HCT116 (cell line): ENCODE results near the gene FAM193A. TPM values are rescaled to one million over a fixed set of nuclear protein-coding genes. Genes with fewer than 3 reads are reported as not detected.

Experiments
- ATAC-seq: fragments of 200-7000 bp; cut with Tn5 transposase; 2 replicates; pipeline ENCODE4 v1.9.1; 2020; ENCODE audit warnings: mild to moderate bottlenecking, moderate library complexity
- BruUV-seq: library from RNA; stranded (reverse); fragments of 400-500 nt; replicated peaks from 2 replicates; lab custom pipeline; 2021; lab: Mats Ljungman, UMichigan
- CTCF ChIA-PET: fragments of 300-600 bp; sonication (Branson Sonifier 250); formaldehyde crosslinking; loops from one replicate; lab custom pipeline; 2021; ENCODE audit warnings: antibody characterized with exemption; lab: Charles Lee
- POLR2A ChIA-PET: fragments of 300-600, 350-600 bp; sonication (Branson Sonifier 250); formaldehyde crosslinking; loops from one replicate; lab custom pipeline; 2021; ENCODE audit warnings: antibody characterized with exemption; lab: Charles Lee
- RAD21 ChIA-PET, 2 experiments: fragments of 300-600 bp; sonication (Branson Sonifier 250); formaldehyde crosslinking; loops; one replicate each; lab custom pipeline; 2023; ENCODE audit warnings: low total read pairs in 2 of 2; ENCODE audit not compliant: uncharacterized antibody in 2 of 2, unreplicated experiment in 2 of 2, low non-redundant PET in 1 of 2; lab: Charles Lee
- DNase-seq: peaks from one replicate; pipeline ENCODE4 v3.0.0-alpha.2; 2010; ENCODE audit warnings: low read depth, low spot score
- H2AFZ ChIP-seq: fragments of 200-600 bp; shearing (Covaris generic), sonication (generic); 2 replicates; pipeline ENCODE4 v1.6.1; 2017; ENCODE audit warnings: low read depth, mixed run types, mixed read lengths, antibody characterized with exemption, low read length; ENCODE audit not compliant: poor library complexity, severe bottlenecking
- H3K27ac ChIP-seq: 2 replicates; pipeline ENCODE4 v1.5.1; 2012; ENCODE audit warnings: low read depth, low read length
- H3K27me3 ChIP-seq: fragments of 200-600 bp; sonication (generic); 2 replicates; pipeline ENCODE4 v1.6.1; 2016; ENCODE audit warnings: mixed run types, low read length, mixed read lengths; ENCODE audit not compliant: insufficient read depth
- H3K36me3 ChIP-seq, 2 experiments: fragments of 200-500 bp in 1 of 2; fragments of 200-600 bp in 1 of 2; sonication (Bioruptor generic) in 1 of 2; sonication (generic) in 1 of 2; 2 replicates each; pipeline versions ENCODE4 v1.5.1 to v1.6.1; 2014 to 2016; ENCODE audit warnings: low read length in 2 of 2, inconsistent platforms in 1 of 2, mixed read lengths in 1 of 2, mixed run types in 1 of 2; ENCODE audit not compliant: insufficient read depth in 2 of 2, control insufficient read depth in 1 of 2
- H3K4me1 ChIP-seq, 2 experiments: fragments of 200-600 bp in 1 of 2; sonication (generic) in 1 of 2; 2 replicates each; pipeline versions ENCODE4 v1.5.1 to v1.6.1; 2012 to 2017; ENCODE audit warnings: low read length in 2 of 2, inconsistent platforms in 1 of 2, mild to moderate bottlenecking in 1 of 2, mixed read lengths in 1 of 2, mixed run types in 1 of 2, moderate library complexity in 1 of 2; ENCODE audit not compliant: insufficient read depth in 2 of 2, control insufficient read depth in 1 of 2
- H3K4me2 ChIP-seq: fragments of 200-600 bp; sonication (generic); 2 replicates; pipeline ENCODE4 v1.6.1; 2017; ENCODE audit warnings: mixed run types, low read length, mixed read lengths
- H3K4me3 ChIP-seq, 2 experiments: fragments of 200-600 bp in 1 of 2; sonication (generic) in 1 of 2; replicated peaks in 1 of 2; 2 replicates each; pipeline ENCODE4 v1.5.1; 2011 to 2016; ENCODE audit warnings: low read length in 2 of 2, control low read depth in 1 of 2, low read depth in 1 of 2, mild to moderate bottlenecking in 1 of 2, mixed read lengths in 1 of 2, mixed run types in 1 of 2
- H3K79me2 ChIP-seq: fragments of 200-600 bp; sonication (generic); 2 replicates; pipeline ENCODE4 v1.6.1; 2017; ENCODE audit warnings: mild to moderate bottlenecking, mixed run types, low read length, moderate library complexity, mixed read lengths; ENCODE audit not compliant: insufficient read depth
- H3K9ac ChIP-seq: fragments of 200-600 bp; sonication (generic); 2 replicates; pipeline ENCODE4 v1.6.1; 2016; ENCODE audit warnings: low read length, mixed read lengths
- H3K9me2 ChIP-seq: fragments of 200-600 bp; sonication (generic), shearing (Covaris generic); 2 replicates; pipeline ENCODE4 v1.6.1; 2017; ENCODE audit warnings: mixed run types, mild to moderate bottlenecking, moderate library complexity; ENCODE audit not compliant: insufficient read depth
- H3K9me3 ChIP-seq, 2 experiments: fragments of 200-500 bp in 1 of 2; fragments of 200-600 bp in 1 of 2; sonication (Bioruptor generic) in 1 of 2; sonication (generic) in 1 of 2; 2 replicates each; pipeline ENCODE4 v1.6.1; 2014 to 2017; ENCODE audit warnings: low read length in 2 of 2, mixed read lengths in 2 of 2, inconsistent platforms in 1 of 2, low read depth in 1 of 2, mild to moderate bottlenecking in 1 of 2, mixed run types in 1 of 2, moderate library complexity in 1 of 2; ENCODE audit not compliant: control insufficient read depth in 1 of 2, insufficient read depth in 1 of 2
- H4K20me1 ChIP-seq: fragments of 200-600 bp; sonication (generic), shearing (Covaris generic); 2 replicates; pipeline ENCODE4 v1.6.1; 2017; ENCODE audit warnings: mixed run types, mild to moderate bottlenecking, moderate library complexity; ENCODE audit not compliant: insufficient read depth
- CBX3 ChIP-seq: IDR thresholded peaks from 2 replicates; pipeline ENCODE4 v1.6.1; 2012; ENCODE audit warnings: low read depth
- CEBPB ChIP-seq: IDR thresholded peaks from 2 replicates; pipeline ENCODE4 v1.6.1; 2012; ENCODE audit warnings: low read depth
- ELF1 ChIP-seq: IDR thresholded peaks from 2 replicates; pipeline ENCODE4 v1.6.1; 2012; ENCODE audit warnings: low read depth, borderline replicate concordance
- EZH2 ChIP-seq: fragments of 200-600 bp; sonication (generic); IDR thresholded peaks from 2 replicates; pipeline ENCODE4 v1.6.1; 2017; ENCODE audit warnings: antibody characterized with exemption, mixed run types
- EZH2phosphoT487 ChIP-seq: fragments of 200-600 bp; IDR thresholded peaks from 2 replicates; pipeline ENCODE4 v1.6.1; 2018; ENCODE audit warnings: antibody characterized with exemption, borderline replicate concordance
- FOSL1 ChIP-seq: IDR thresholded peaks from 2 replicates; pipeline ENCODE4 v1.6.1; 2012; ENCODE audit warnings: low read depth
- RAD21 ChIP-seq: IDR thresholded peaks from 2 replicates; pipeline ENCODE4 v1.6.1; 2012; ENCODE audit warnings: low read depth, mild to moderate bottlenecking
- YY1 ChIP-seq: IDR thresholded peaks from 2 replicates; pipeline ENCODE4 v1.6.1; 2011; ENCODE audit warnings: low read length, low read depth, moderate library complexity, mild to moderate bottlenecking; ENCODE audit not compliant: insufficient replicate concordance; ENCODE audit errors: extremely low read depth
- ZBTB33 ChIP-seq: IDR thresholded peaks from 2 replicates; pipeline ENCODE4 v1.6.1; 2011; ENCODE audit warnings: mild to moderate bottlenecking, low read length, moderate library complexity; ENCODE audit not compliant: insufficient replicate concordance; ENCODE audit errors: extremely low read depth
- ZFX ChIP-seq: fragments of 450-650 bp; IDR thresholded peaks from 2 replicates; pipeline ENCODE4 v1.6.1; 2017
- intact Hi-C: fragments of 100-400 bp; cut with micrococcal nuclease; formaldehyde crosslinking; loops from 2 replicates; pipeline ENCODE4 v1.10.0; 2022
- total RNA-seq: library from RNA; stranded (reverse); gene quantifications from one replicate; pipeline ENCODE4 v1.2.1, GENCODE V29; 2021; ENCODE audit not compliant: unreplicated experiment

Gene FAM193A
- total RNA-seq, 1 experiment from 2014 or later, result 15.7 TPM

DNA sequence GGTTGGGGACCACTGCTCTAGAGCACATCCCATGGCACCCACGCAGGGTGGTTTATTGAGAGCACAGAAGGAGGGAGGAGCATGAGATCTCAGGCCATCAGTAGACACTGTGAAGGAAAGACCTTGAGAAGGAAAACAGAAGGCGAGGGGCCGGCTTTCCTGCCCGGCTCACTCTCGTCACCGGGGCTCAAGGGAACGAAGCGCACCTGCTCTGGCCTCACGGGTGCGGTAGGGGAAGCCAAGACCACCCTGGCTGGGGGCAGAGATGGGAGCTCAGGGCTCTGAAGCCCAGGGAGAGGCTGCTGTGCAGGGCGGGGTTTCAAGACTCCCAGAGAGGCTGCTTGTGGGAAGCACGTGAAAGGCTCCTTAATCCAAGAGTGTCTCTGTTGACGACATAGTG, 113.8 kb downstream of the FAM193A start:
- H3K4me3 ChIP-seq, result no peak overlapping the region
- no peaks in the 10 kb centered on the region for H4K20me1 ChIP-seq
- H3K4me1 ChIP-seq, result no peaks in the 10 kb centered on the region
- CTCF ChIA-PET, result no interaction called here
- H3K9ac ChIP-seq, result no peak overlapping the region
- no TSS peak for BruUV-seq
- no peaks in the 10 kb centered on the region for H3K79me2 ChIP-seq
- TF ChIP-seq EZH2, result no peak
- no peak for TF ChIP-seq ZFX
- no peak for TF ChIP-seq ZBTB33
- TF ChIP-seq RAD21, result no peak
- TF ChIP-seq, all 23 proteins: peak for 0
- Histone ChIP-seq H3K36me3 (peaks cover 9 to 10% of the 10 kb centered on the region in 2 experiments), H2AFZ (no peak overlapping the region), H3K27ac (no peak overlapping the region), H3K27me3 (no peaks in the 10 kb centered on the region), H3K9me2 (no peaks in the 10 kb centered on the region), H3K9me3 (no peaks in the 10 kb centered on the region), H3K4me2 (no peak overlapping the region)
- no peak for ATAC-seq
- no peak for DNase-seq
- intact Hi-C loops, result no loop called here
- RAD21 ChIA-PET, result no interaction called here
- POLR2A ChIA-PET, result no interaction called here

DNA sequence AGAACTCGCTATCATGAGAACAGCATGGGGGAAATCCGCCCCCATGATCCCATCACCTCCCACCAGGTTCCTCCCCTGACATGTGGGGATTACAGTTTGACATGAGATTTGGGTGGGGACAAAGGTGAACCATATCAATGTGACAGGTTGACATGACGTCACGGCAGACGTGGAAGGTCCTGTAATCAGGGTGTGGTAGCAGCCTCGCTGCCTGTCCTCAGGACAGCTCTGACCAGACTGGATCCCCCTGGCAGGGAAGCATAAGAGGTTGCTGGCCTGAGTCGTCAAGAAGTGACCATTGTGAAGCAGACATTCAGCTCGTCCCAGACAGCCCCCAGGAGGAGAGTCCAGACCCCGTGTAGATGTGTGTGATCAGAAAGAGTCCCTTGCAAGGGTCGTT, 115.1 kb downstream of the FAM193A start:
- no peak overlapping the region for H3K4me3 ChIP-seq
- H3K9me2 ChIP-seq, result no peaks in the 10 kb centered on the region
- H3K9ac ChIP-seq, result no peak overlapping the region
- no peaks in the 10 kb centered on the region for H4K20me1 ChIP-seq
- ATAC-seq (no peak), DNase-seq (no peak)
- intact Hi-C loops, result no loop called here
- H3K9me3 ChIP-seq, result no peaks in the 10 kb centered on the region
- ChIA-PET POLR2A (no interaction called here), RAD21 (no interaction called here), CTCF (interaction anchor here (0.8 kb wide), 1 partner anchor 607 kb away, joined by 3 read pairs; no protein-coding TSS in a partner anchor)
- no peak overlapping the region for H3K27ac ChIP-seq
- TF ChIP-seq EZH2phosphoT487 (no peak), ELF1 (no peak), CEBPB (no peak), EZH2 (no peak), FOSL1 (no peak), CBX3 (no peak), YY1 (no peak)
- H3K36me3 ChIP-seq, result peaks cover 7 to 9% of the 10 kb centered on the region in 2 experiments
- BruUV-seq, result no TSS peak
- no peaks in the 10 kb centered on the region for H3K79me2 ChIP-seq
- no peaks in the 10 kb centered on the region for H3K27me3 ChIP-seq
- no peak overlapping the region for H2AFZ ChIP-seq
- no peak overlapping the region for H3K4me2 ChIP-seq
- H3K4me1 ChIP-seq, result no peaks in the 10 kb centered on the region
